Activated CD4-positive, alpha-beta T cell treated with anti-CD3 and anti-CD28 coated beads, Interleukin-2, Interleukin-4, amounts not matched to agents 100 ng/mL and 50 ng/mL, durations not matched to agents 16 hours and 8 hours (primary cell): ENCODE results near the gene CEP85L.

Source experiments
- DNase-seq: peaks from one replicate; pipeline ENCODE4 v3.0.0-alpha.2; 2020; ENCODE audit warnings: low spot score

CEP85L gene

DNA sequence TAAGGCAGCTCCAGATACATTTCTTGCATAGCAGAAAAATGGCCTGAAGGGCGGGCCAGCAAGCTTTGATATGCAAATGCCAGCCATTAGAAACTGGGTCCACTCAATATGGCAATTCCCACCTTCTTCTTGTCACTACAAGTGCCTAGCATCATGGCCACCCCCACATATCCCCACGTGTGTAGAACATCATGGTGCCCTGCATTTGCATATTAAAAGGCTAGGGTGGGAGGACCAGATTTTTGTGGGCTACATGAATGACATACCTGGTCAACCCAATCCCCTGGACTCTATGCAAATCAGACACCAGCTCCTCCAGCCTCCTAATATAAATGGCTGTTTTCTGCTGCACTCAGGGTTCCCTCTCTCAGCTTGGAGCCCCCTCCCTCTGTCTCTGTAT, 71.6 kb downstream of the CEP85L start:
- DNase-seq, result no peak

- no peak for DNase-seq
These were observed 72.8 kb downstream of the CEP85L start for GRCh38 chr6:118578617-118579016.

- DNase-seq, result no peak
These were observed 73.4 kb downstream of the CEP85L start for GRCh38 chr6:118577972-118578371.

- DNase-seq, result no peak
These were observed 77.1 kb downstream of the CEP85L start for GRCh38 chr6:118574051-118574865.

- DNase-seq, result no peak
These were observed 80.3 kb downstream of the CEP85L start for GRCh38 chr6:118571121-118571520.

DNA sequence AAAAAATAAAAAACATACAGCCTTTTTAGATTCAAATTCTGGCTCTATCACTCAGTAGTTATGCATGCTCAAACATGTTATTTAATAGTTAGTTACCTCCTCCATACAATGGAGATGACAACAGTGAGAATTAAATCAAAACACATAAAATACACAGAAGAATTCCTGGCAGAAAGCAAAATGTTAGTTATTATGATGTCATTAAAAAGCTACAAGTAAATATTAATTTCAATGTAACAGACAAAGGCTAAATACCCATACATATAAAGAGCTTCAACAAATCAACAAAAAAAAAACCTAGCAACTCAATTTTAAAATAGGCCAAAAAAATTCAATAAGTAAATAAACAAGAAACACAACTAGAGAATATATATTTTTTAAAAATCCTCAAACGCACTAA, 81.9 kb downstream of the CEP85L start:
- DNase-seq, result no peak

- no peak for DNase-seq
These were observed 83.4 kb downstream of the CEP85L start for GRCh38 chr6:118567974-118568373.

DNA sequence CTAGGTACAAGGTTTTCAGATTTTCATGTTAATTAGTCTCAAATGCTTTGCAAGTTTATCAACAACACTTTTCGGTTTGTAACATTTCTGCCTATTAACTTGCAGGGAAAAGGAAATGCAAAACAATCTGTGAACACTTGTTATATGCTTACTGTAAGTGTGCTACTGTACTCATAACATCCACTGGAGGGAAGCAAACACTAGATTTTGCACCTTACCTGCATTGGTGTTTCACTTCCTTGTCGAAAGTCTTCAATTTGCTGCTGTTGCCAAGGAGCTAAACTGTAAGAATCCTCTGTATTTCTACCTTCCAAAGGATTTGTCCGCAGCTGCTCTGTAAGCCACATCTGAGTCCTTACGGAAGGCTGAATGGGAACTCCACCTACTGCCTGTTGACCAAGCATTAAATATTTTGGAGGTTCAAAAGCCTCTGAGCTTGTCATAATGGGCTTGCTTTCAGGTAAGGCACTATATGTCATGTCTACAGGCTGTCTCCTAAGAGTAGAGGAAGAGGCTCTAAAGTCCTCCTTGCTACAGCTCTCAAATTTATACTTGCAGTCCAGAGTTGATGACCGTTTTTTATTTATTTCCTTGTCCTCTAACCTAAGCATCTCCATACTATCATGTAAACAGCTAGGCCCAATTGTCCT, 86.0 kb downstream of the CEP85L start:
- peak; percentile 46 for DNase-seq

GRCh38 chr6:118562959-118563358, 88.4 kb downstream of the CEP85L start:
- DNase-seq, result no peak

- DNase-seq, result no peak
These were observed 89.1 kb downstream of the CEP85L start for GRCh38 chr6:118562248-118562647.

GRCh38 chr6:118559659-118560058, 91.7 kb downstream of the CEP85L start:
- no peak for DNase-seq

DNA sequence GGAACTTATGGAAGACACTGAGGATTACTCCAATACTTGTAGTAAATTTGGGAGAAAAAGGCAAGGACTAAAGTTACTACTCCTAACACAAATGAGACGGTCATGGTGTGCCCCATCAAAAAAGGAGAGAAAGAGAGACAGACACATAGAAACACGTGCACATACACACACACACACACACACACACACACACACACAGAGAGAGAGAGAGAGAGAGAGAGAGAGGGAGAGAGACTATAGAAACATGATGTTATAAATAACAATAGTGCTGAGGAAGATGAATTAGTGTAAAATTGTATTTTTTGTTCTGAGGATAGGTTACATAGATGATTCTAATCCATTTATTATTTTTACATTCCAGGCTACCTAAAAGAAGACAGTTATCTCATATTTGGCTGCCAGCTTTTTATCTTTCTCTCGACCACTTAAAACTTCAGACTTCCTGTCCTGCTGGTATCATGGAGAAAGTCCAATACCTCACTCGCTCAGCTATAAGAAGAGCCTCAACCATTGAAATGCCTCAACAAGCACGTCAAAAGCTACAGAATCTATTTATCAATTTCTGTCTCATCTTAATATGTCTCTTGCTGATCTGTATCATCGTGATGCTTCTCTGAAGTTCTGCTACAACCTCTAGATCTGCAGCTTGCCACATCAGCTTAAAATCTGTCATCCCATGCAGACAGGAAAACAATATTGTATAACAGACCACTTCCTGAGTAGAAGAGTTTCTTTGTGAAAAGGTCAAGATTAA, 92.8 kb downstream of the CEP85L start:
- DNase-seq, result peak; percentile 60

GRCh38 chr6:118554698-118555097, 96.7 kb downstream of the CEP85L start:
- no peak for DNase-seq

DNA sequence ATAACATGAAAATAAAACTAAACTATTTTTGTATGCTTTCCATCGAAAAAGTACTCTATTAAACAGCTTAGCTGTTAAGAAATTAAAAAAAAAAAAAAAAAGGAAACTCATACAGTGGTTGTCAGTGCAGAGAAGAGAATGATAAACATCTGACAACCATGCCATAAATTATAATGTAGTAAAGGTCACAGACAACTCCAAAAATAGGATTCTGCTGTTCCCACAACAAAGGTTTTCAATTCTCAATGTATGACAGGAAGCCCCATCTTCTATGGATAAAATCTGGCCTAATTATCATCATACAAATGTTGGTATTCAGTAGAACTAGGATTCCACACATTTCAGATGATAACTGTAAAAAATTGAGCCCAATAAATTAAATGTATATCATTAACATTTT, 98.3 kb downstream of the CEP85L start:
- no peak for DNase-seq

DNA sequence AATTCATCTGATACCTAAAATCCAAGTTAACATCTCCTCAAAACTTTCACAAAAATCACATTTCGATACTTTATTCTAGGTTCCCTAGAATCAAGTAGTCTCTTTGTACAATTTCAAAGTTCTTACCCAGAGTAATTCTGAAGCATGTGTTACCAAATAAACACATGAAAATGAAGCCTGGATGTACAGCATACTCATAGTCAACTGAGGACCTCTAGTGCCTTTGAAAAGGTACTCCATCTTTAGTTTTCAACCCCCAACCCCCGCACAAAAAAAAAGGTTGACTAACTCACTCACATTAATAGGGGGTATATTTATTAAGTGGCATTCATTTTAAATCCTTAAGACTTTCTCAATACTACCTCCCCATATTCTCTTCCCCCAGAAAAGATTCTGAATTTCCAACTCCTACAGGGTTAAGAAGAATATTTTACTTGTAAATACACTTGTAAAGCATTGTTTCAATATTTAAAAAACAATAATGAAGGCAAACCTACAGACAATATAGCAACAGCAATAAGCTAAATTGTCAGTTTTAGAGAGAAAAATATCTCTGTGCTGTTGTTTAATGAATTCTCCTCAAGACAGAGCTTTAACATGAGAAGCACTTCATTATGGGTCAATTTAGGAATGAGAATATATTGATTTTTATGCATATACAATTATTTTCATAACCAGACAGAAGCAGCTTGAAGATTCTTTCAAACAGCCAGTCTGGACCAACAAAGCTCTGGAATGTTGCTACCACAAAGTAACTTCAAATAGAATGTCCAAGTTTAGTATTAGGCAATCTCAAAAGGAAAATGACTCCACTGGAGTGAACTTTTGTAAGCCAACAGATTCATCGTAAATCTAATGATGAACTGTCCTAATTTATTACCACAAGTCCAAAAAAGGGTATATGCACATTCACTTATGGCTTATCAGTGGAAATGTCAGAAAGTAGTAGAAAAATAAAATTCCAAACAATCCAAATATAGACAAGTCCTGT, 100.0 kb downstream of the CEP85L start:
- peak; percentile 35 for DNase-seq

- no peak for DNase-seq
These were observed 102.8 kb downstream of the CEP85L start for GRCh38 chr6:118548613-118549012.

GRCh38 chr6:118548136-118548535, 103.3 kb downstream of the CEP85L start, which contains the start of gene PLN:
Gene PLN, plus strand, starts transcription at chr6:118548296. Its CDS starts 10,626 bp downstream, at chr6:118558922.
- no peak for DNase-seq

GRCh38 chr6:118546880-118547218, 104.5 kb downstream of the CEP85L start:
- no peak for DNase-seq

DNA sequence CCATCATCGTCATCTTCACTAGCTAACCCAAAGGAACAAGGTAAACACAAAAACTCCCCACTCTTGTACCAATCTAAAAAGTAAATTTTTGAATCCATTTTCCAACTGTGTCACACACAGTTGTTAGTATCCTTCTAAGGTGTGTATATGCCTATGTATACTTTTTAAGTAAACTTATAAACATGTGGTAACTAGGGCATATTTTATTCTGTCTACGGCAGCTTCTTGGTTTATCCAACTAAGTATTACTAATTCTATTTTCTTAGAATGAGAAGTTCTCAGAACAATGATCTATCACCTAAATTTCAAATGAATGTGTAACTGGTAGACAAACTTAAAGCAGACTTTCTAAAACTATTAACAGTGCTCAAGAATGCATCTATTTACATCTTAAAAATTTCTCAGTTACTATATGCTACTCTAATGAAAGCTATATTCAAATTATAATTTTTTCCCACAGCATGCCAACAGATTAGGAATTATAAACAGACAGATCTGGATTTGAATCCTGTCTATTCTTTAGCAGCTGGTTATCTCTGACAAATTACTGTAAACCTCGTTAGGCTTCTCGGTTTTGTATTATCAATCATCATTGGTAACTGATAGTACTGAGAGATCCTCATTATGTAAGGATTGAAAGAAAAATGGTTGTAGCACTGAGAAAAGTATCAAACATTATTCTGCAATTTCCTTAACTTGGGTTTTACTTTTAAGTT, 105.1 kb downstream of the CEP85L start:
- DNase-seq, result peak; percentile 4

- DNase-seq, result no peak
These were observed 107.3 kb downstream of the CEP85L start for GRCh38 chr6:118544105-118544504.
